NCI-H1436 treated with DMSO at 0.1 percent for 48 hours (cell line): Measurements from ENCODE around the gene APOC1.
"Not testable (repeated sequence)": the region's sequence is repeated elsewhere in the genome, so short reads cannot be mapped to it uniquely, and the experiment has no call there.

Experiments used
- DNase-seq: peaks from one replicate; lab custom pipeline; 2025; lab: John Stamatoyannopoulos, UW

APOC1 gene

DNA sequence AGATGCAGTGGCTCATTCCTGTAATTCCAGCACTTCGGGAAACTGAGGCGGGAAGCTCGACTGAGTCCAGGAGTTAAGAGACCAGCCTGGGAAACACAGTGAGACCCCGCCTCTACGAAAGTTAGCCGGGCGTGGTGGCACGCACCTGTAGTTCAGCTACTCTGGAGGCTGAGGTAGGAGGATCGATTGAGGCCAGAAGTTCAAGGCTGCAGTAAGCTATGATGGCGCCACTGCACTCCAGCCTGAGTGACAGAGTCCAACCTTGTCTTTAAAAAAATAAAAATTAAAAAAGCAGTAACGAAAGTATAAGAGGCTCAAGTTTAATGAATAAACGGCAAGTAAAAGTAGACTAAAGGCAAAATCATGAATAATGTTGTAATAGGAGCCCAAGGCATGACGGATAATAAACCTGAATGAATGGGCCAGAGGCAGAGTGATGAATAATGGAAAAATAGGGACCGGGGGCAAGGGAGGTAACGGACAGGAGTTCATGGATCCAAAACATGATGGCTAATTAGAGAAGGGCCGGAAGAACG lies 24.5 kb upstream of the APOC1 start:
- no peak for DNase-seq

- DNase-seq = peak; percentile 100
Measured at GRCh38 chr19:44890366-44891015, 23.9 kb upstream of the APOC1 start.

GRCh38 chr19:44891016-44891882 lies 23.2 kb upstream of the APOC1 start, which contains the start of gene TOMM40:
TSS of gene TOMM40 (plus strand) at chr19:44891254. CDS start at chr19:44891416, 162 bp downstream.
- DNase-seq = peak; percentile 100

DNA sequence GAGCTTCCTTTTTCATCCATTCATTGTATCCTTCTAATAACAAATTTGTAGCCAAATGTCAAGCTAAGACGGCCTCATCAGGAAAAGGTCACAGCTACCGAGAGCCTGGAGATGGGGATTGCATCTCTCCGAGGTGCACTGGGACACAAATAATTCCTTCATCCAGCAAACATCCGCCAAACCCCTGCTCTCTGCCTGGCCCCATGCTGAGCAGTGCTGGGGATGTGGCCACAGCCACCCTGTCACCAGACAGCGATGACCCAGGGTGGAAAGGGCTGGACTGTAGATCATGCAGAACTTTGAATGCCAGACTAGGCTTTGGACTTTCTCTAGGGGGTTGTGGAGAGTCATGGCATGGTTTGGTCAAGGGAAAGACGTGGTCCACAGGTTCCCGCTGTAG lies 21.5 kb upstream of the APOC1 start:
- no peak for DNase-seq

DNA sequence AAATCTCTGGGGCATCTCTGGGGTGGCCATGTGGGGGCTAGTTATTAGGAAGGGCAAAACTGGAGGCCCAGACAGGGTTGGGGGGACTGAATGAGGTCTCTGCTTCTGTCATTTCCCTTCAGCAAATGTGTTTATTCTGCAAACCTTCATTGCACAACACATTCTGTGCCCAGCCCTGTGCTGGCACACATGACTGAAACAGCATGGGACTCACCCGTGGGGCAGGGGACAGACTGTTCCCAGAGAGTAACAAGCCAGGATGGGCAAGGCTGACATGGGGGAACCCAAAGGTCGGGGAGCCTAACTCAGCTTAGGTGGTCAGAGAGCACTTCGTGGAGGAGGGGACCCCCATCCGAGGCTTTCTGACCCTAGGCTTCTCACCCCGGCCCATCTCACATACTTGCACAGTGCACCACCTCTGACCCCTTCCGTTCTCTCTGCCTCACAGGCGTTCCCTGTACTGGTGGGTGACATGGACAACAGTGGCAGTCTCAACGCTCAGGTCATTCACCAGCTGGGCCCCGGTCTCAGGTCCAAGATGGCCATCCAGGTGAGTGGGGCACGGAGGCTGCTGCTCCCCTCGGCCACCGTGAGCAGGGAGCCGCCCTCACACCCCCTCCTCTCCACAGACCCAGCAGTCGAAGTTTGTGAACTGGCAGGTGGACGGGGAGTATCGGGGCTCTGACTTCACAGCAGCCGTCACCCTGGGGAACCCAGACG lies 20.9 kb upstream of the APOC1 start:
- DNase-seq = no peak

- no peak for DNase-seq
Measured at GRCh38 chr19:44894052-44894400, 20.4 kb upstream of the APOC1 start.

DNA sequence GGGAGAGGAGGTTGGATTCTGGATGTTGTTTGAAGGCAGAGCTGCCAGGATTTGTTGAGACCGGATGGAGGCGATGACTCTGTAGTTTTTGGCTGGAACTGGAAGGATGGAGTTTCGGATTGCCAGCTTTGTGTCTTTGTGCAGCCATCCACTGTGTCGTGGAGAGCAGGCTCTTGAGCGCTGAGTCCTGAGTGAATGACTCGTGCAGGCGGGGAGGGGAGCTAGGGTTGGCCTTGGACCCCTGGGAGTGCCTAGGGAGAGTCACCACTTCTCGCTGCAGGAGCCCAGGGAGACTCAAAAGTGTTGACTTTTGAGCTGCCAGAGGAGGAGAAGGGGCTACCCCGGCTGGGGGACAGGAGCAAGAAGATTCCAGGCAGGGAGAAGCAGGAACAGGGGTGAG lies 19.5 kb upstream of the APOC1 start:
- DNase-seq = no peak

DNA sequence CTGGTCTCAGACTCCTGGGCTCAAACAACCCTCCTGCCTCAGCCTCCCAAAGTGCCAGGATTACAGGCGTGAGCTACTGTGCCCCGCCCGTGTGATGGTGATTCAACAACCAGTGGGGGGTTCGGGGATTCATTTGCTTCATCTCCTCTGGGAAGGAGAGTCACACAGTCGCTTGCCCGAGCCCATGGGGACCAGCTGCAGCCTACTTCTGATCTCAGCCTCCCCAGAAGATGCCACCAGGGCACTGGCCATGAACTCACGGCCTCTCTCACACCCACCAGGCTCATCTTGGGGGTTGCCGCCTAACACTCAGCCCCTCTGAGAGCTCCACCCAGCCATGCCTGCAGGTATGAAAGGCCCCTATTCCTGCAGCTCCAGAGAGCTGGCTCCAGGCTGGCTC lies 16.6 kb upstream of the APOC1 start:
- DNase-seq = no peak

GRCh38 chr19:44900328-44901244 lies 13.8 kb upstream of the APOC1 start:
- DNase-seq = no peak

- no peak for DNase-seq
Measured at GRCh38 chr19:44903216-44903601, 11.2 kb upstream of the APOC1 start.

- no peak for DNase-seq
Measured at GRCh38 chr19:44903602-44904425, 10.6 kb upstream of the APOC1 start.

- DNase-seq = no peak
Measured at GRCh38 chr19:44904426-44904994, 9.9 kb upstream of the APOC1 start.

- no peak for DNase-seq
Measured at GRCh38 chr19:44905437-44906160, 8.8 kb upstream of the APOC1 start, which contains the start of gene APOE. TSS of gene APOE (plus strand) at chr19:44905796. CDS start at chr19:44906625, 829 bp downstream.

DNA sequence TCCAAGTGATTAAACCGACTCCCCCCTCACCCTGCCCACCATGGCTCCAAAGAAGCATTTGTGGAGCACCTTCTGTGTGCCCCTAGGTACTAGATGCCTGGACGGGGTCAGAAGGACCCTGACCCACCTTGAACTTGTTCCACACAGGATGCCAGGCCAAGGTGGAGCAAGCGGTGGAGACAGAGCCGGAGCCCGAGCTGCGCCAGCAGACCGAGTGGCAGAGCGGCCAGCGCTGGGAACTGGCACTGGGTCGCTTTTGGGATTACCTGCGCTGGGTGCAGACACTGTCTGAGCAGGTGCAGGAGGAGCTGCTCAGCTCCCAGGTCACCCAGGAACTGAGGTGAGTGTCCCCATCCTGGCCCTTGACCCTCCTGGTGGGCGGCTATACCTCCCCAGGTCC lies 6.8 kb upstream of the APOC1 start:
- no peak for DNase-seq

GRCh38 chr19:44908074-44908835 lies 6.2 kb upstream of the APOC1 start:
- DNase-seq = no peak

GRCh38 chr19:44908836-44909261 lies 5.6 kb upstream of the APOC1 start:
- no peak for DNase-seq

DNA sequence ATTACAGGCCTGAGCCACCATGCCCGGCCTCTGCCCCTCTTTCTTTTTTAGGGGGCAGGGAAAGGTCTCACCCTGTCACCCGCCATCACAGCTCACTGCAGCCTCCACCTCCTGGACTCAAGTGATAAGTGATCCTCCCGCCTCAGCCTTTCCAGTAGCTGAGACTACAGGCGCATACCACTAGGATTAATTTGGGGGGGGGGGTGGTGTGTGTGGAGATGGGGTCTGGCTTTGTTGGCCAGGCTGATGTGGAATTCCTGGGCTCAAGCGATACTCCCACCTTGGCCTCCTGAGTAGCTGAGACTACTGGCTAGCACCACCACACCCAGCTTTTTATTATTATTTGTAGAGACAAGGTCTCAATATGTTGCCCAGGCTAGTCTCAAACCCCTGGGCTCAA lies 4.6 kb upstream of the APOC1 start:
- DNase-seq = no peak

DNA sequence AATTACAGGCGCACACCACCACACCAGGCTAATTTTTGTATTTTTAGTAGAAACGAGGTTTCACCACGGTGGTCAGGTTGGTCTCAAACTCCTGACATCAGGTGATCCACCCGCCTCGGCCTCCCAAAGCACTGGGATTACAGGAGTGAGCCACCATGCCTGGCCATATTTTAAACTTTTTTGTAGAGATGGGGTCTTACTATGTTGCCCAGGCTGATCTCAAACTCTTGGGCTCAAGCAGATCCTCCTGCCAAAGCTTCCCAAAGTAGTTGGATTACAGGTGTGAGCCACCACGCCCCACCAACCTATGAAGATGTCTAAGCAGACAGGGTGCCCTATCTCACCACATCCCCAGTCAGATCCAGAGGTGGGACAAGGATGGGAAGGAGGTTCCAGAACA lies 2.5 kb upstream of the APOC1 start:
- DNase-seq = not testable (repeated sequence)

DNA sequence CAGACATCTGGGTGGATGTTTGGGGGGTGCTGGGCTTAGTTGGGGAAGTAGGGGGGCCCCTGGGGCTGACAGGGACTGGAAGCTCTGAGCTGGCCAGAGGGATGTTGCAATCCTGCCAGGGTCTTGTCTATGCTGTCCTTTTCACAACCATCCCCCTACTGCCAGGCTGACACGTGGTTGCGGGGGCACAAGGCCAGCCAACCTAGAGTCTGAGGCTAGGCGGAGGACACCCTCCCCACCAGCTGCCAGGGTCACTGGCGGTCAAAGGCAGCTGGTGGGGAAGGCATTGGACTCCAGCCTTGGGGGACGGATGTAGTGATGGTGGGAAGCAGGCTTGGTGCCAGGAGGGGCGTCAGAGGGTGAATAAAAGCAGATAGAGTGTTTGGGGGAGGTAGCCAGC lies 1.6 kb upstream of the APOC1 start:
- DNase-seq = no peak
